Prostate gland (tissue), 2 donors: ENCODE results near the gene FANK1. TPM values are rescaled to one million over a fixed set of nuclear protein-coding genes. Genes with fewer than 3 reads are reported as not detected.

Experiments
- DNase-seq: peaks from one replicate; pipeline ENCODE4 v3.0.0-alpha.2; 2019; ENCODE audit warnings: low spot score
- H3K27ac ChIP-seq, 2 donors: fragments of 200-600 bp; sonication (generic); 2 replicates each; pipeline ENCODE4 v1.5.1; 2017 to 2019
- H3K27me3 ChIP-seq: fragments of 200-600 bp; sonication (generic); replicated peaks from 2 replicates; pipeline ENCODE4 v1.5.1; 2019; ENCODE audit not compliant: insufficient read depth
- H3K36me3 ChIP-seq, 2 donors: fragments of 200-600 bp; sonication (generic); 1 replicate in 1 of 2; 2 replicates in 1 of 2; pipeline versions ENCODE4 v1.5.1 to v1.8.1; 2017 to 2019
- H3K4me1 ChIP-seq: fragments of 200-600 bp; sonication (generic); replicated peaks from 2 replicates; pipeline ENCODE4 v1.5.1; 2019
- H3K4me3 ChIP-seq, 2 donors: fragments of 200-600 bp; sonication (generic); 2 replicates each; pipeline ENCODE4 v1.5.1; 2017 to 2019
- H3K9me3 ChIP-seq: fragments of 200-600 bp; sonication (generic); 2 replicates; pipeline ENCODE4 v1.5.1; 2017
- CTCF ChIP-seq, 4 experiments: fragments of 200-600 bp in 2 of 4; fragments of 450-650 bp in 2 of 4; sonication (generic) in 2 of 4; IDR thresholded peaks; 1 replicate in 3 of 4; 2 replicates in 1 of 4; pipeline ENCODE4 v1.5.1; 2016 to 2019; ENCODE audit warnings: antibody characterized with exemption in 4 of 4, mild to moderate bottlenecking in 2 of 4, moderate library complexity in 2 of 4
- POLR2A ChIP-seq: fragments of 450-650 bp; IDR thresholded peaks from one replicate; pipeline ENCODE4 v1.6.1; 2016; ENCODE audit warnings: antibody characterized with exemption, mild to moderate bottlenecking
- POLR2AphosphoS5 ChIP-seq: sonication (generic); formaldehyde crosslinking; IDR thresholded peaks from one replicate; pipeline ENCODE4 v1.6.1; 2017; ENCODE audit warnings: antibody characterized with exemption
- WGBS: methylation state at CpG from one replicate; pipeline ENCODE4 v1.1.5; 2018; 5-methylcytosine and 5-hydroxymethylcytosine counted together
- intact Hi-C: fragments of 100-400 bp; cut with DNase I; formaldehyde crosslinking; loops from one replicate; pipeline ENCODE4 v1.14.2; 2022
- small RNA-seq, 2 donors: library from RNA; depleted of rRNA; stranded (forward); fragments of <200 nt; gene quantifications; one replicate each; pipeline ENCODE3, GENCODE V24; 2016
- total RNA-seq, 2 donors: library from RNA; depleted of rRNA; stranded (reverse); fragments of >200 nt; gene quantifications; one replicate each; pipeline ENCODE4 v1.1.0, GENCODE V29; 2016

Gene FANK1
- total RNA-seq, 2 donors from 2014 or later: 2.6 to 7.9 TPM

- no peak for TF ChIP-seq POLR2AphosphoS5
- no peak for TF ChIP-seq CTCF (IDR thresholded peaks at IDR 0.05)
- TF ChIP-seq POLR2A: no peak
- no peaks in the 10 kb centered on the region for H3K27me3 ChIP-seq
- no peaks in the 10 kb centered on the region for H3K36me3 ChIP-seq
- DNase-seq: no peak
- 90% methylated on average over 8 of the region's 8 CpGs for WGBS
- H3K4me1 ChIP-seq: no peaks in the 10 kb centered on the region
- no peak overlapping the region for H3K27ac ChIP-seq
- H3K4me3 ChIP-seq: no peak overlapping the region
- intact Hi-C loops: no loop called here
- H3K9me3 ChIP-seq: no peaks in the 10 kb centered on the region
Measured at GRCh38 chr10:126057494-126057893, 161.1 kb downstream of the FANK1 start.

GRCh38 chr10:126058104-126058503 is 161.7 kb downstream of the FANK1 start:
- intact Hi-C loops: no loop called here
- no peak overlapping the region for H3K27ac ChIP-seq
- no peaks in the 10 kb centered on the region for H3K4me1 ChIP-seq
- 37% methylated on average over 6 of the region's 6 CpGs for WGBS
- TF ChIP-seq POLR2A: no peak
- TF ChIP-seq POLR2AphosphoS5: no peak
- no peak for TF ChIP-seq CTCF (IDR thresholded peaks at IDR 0.05)
- no peaks in the 10 kb centered on the region for H3K27me3 ChIP-seq
- H3K4me3 ChIP-seq: no peak overlapping the region
- no peak for DNase-seq
- no peaks in the 10 kb centered on the region for H3K36me3 ChIP-seq
- no peaks in the 10 kb centered on the region for H3K9me3 ChIP-seq

- H3K9me3 ChIP-seq: no peaks in the 10 kb centered on the region
- no peaks in the 10 kb centered on the region for H3K36me3 ChIP-seq
- DNase-seq: no peak
- no peak overlapping the region for H3K4me3 ChIP-seq
- TF ChIP-seq POLR2AphosphoS5 (no peak), CTCF (IDR thresholded peaks at IDR 0.05) (no peak), POLR2A (no peak)
- WGBS: 34% methylated on average over 9 of the region's 9 CpGs
- H3K4me1 ChIP-seq: no peaks in the 10 kb centered on the region
- intact Hi-C loops: no loop called here
- no peak overlapping the region for H3K27ac ChIP-seq
- no peaks in the 10 kb centered on the region for H3K27me3 ChIP-seq
Measured at GRCh38 chr10:126058507-126058906, 162.1 kb downstream of the FANK1 start.

Small RNA genes lying within 50 kb of the gene (small RNA-seq; reads per million reads assigned to genes)
- gene GNG10P1: 0 reads per million in 2 donors
- gene RF00017: 0 reads per million in 2 donors
- gene RNU2-42P: 0 reads per million in 2 donors

Other genes starting within 250 kb of the FANK1 start
- gene TEX36, start 213.4 kb upstream of the FANK1 start, total RNA-seq: not detected
- gene EDRF1, start 176.9 kb upstream of the FANK1 start, total RNA-seq: 10 to 100 TPM; 18.9 to 49.6 TPM
- not detected for gene MMP21, start 120.7 kb upstream of the FANK1 start, total RNA-seq
- gene UROS, start 73.3 kb upstream of the FANK1 start, total RNA-seq: 10 to 100 TPM; 45.0 to 49.0 TPM
- 10 to 100 TPM; 38.9 to 43.4 TPM for gene BCCIP, start 73.0 kb upstream of the FANK1 start, total RNA-seq
- gene DHX32, start 15.3 kb upstream of the FANK1 start, total RNA-seq: 10 to 100 TPM; 39.3 to 53.5 TPM